WERI-Rb-1 (cell line): Measurements from ENCODE around the gene TMEM240.
"Not testable (repeated sequence)": the region's sequence is repeated elsewhere in the genome, so short reads cannot be mapped to it uniquely, and the experiment has no call there.

Experiments
- DNase-seq: peaks from one replicate; pipeline ENCODE4 v3.0.0-alpha.2; 2020
- H3K27ac ChIP-seq: fragments of 250-450 bp; sonication (Bioruptor Pico); 2 replicates; pipeline ENCODE4 v1.5.1; 2020; ENCODE audit warnings: mild to moderate bottlenecking, moderate library complexity
- H3K27me3 ChIP-seq: fragments of 250-450 bp; sonication (Bioruptor Pico); 2 replicates; pipeline ENCODE4 v1.5.1; 2021; ENCODE audit warnings: mild to moderate bottlenecking, low read depth, moderate library complexity; ENCODE audit not compliant: insufficient read depth, severe bottlenecking
- H3K36me3 ChIP-seq: fragments of 250-450 bp; sonication (Bioruptor Pico); 2 replicates; pipeline ENCODE4 v1.5.1; 2020; ENCODE audit warnings: mild to moderate bottlenecking, moderate library complexity
- H3K4me3 ChIP-seq: 2 replicates; pipeline ENCODE4 v1.5.1; 2011; ENCODE audit warnings: low read depth, mild to moderate bottlenecking, control low read depth, low read length
- H3K9me3 ChIP-seq: fragments of 250-450 bp; sonication (Bioruptor Pico); 2 replicates; pipeline ENCODE4 v1.5.1; 2021; ENCODE audit warnings: mild to moderate bottlenecking, moderate library complexity; ENCODE audit not compliant: severe bottlenecking
- TF ChIP-seq, protein P1 (sequence below): IDR thresholded peaks from 2 replicates; pipeline ENCODE4 v1.5.1; 2011; ENCODE audit warnings: low read depth, mild to moderate bottlenecking, control low read depth, inconsistent platforms, low read length

TMEM240 gene

DNA sequence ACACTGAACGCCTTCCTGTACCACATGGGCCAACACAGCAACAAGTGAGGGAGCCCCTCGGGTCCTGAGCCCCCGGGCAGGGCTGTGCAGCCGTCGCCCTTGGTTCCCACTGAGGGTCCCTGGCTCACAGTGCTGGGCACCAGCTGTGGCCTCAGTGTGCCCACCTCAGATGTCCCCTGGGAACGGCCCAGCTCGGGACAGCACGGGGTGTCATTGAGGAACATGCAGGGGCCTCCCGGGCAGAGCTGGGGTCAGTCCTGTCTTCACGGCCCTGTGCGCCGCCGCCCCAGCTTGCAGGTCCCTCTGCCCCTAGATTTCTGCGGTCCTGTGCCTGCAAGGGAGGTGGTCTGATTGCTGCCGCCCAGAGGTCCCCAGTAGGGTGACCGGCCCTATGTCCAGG lies 51.2 kb downstream of the TMEM240 start:
- Histone ChIP-seq H3K4me3 (no peak overlapping the region), H3K27me3 (no peaks in the 10 kb centered on the region), H3K9me3 (peaks cover 3% of the 10 kb centered on the region), H3K36me3 (peaks cover 57% of the 10 kb centered on the region), H3K27ac (no peak overlapping the region)
- TF ChIP-seq, protein P1, sequence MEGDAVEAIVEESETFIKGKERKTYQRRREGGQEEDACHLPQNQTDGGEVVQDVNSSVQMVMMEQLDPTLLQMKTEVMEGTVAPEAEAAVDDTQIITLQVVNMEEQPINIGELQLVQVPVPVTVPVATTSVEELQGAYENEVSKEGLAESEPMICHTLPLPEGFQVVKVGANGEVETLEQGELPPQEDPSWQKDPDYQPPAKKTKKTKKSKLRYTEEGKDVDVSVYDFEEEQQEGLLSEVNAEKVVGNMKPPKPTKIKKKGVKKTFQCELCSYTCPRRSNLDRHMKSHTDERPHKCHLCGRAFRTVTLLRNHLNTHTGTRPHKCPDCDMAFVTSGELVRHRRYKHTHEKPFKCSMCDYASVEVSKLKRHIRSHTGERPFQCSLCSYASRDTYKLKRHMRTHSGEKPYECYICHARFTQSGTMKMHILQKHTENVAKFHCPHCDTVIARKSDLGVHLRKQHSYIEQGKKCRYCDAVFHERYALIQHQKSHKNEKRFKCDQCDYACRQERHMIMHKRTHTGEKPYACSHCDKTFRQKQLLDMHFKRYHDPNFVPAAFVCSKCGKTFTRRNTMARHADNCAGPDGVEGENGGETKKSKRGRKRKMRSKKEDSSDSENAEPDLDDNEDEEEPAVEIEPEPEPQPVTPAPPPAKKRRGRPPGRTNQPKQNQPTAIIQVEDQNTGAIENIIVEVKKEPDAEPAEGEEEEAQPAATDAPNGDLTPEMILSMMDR = no peak
- DNase-seq = no peak

DNA sequence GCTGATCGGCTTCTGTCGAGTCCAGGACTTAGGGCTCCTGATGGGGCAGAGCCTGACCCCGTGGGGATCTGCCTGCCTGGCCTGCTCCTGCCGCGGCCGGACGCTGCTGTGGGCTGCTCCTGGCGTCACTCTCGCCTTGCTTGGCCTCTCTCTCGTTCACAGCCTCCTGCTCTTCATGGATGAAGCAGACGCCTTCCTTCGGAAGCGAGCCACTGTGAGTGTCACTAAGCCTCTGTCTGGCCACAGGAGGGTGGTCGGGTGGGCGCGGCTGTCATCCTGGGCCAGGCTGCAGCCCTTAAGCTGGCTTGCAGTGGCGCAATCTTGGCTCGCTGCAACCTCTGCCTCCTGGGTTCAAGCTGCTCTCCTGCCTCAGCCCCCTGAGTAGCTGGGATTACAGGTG lies 52.7 kb downstream of the TMEM240 start:
- DNase-seq = no peak
- TF ChIP-seq, protein P1 = no peak

DNA sequence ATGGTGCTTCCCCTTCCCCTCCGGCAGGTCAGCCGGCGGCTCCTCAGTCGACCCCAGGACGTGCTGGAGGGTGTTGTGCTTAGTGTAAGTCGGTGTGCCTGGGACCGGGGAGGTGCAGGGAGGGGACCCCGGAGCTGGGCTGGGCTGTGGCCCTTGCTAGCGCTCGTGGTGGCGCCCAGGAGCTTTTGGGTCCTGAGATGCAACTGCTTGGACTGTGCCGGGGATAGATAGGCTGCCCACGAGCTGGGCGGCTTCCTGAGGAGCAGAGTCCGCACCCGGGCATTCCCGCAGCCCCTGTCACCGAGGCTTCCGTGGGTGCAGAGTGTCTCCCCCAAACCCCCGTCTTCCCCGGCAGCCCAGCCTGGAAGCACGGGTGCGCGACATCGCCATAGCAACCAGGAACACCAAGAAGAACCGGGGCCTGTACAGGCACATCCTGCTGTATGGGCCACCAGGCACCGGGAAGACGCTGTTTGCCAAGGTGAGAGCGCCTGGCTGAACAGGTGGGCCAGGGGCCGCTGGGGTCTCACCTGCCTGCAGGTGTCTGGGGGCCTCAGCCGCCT lies 54.6 kb downstream of the TMEM240 start:
- H3K4me3 ChIP-seq, DNase-seq, H3K27me3 ChIP-seq, H3K9me3 ChIP-seq, H3K27ac ChIP-seq: not testable (repeated sequence)
- H3K36me3 ChIP-seq = peaks cover 55% of the 10 kb centered on the region

More for the DNA sequence above, 52.7 kb downstream of the TMEM240 start:
- H3K36me3 ChIP-seq = peaks cover 64% of the 10 kb centered on the region
- no peak overlapping the region for H3K4me3 ChIP-seq
- no peaks in the 10 kb centered on the region for H3K27me3 ChIP-seq
- H3K27ac ChIP-seq = no peak overlapping the region
- peaks cover 3% of the 10 kb centered on the region for H3K9me3 ChIP-seq

DNA sequence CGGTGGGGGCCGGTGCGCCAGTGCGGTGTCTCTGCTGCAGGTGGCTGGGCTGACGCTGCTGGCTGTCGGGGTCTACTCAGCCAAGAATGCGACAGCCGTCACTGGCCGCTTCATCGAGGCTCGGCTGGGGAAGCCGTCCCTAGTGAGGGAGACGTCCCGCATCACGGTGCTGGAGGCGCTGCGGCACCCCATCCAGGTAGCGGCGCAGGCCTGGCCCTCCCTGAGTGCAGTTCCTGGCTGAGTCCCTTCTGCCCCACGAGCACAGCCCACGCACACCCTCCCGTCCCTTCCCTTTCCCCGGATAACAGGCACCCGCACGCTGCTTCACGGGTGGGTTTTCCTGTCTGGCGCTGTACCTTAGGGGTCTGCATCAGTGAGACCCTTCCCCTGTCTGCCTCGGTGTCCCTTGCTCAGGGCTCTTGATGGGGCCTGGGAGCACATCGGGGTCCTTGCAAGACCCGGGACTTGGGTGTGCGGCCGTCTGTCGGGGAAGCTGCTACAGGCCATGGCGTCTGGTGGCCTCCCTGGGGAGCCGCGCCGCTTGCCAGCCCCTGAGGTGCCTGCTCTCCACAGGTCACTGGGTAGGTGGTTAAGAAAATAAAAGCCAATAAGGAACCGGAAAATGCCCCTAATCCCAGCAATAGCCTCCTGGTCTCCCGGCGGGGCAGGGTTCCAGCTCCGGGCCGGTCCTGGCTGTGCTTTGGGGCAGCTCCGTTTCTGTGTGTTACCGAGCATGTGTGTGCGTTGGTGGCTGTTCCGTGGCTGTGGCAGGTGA lies 55.3 kb downstream of the TMEM240 start:
- not testable (repeated sequence) for H3K9me3 ChIP-seq, H3K27me3 ChIP-seq, DNase-seq, H3K27ac ChIP-seq, H3K4me3 ChIP-seq
- peaks cover 48% of the 10 kb centered on the region for H3K36me3 ChIP-seq
